Prostate gland (tissue), 2 donors: ENCODE measurements around the gene AOAH. TPM values are rescaled to one million over a fixed set of nuclear protein-coding genes. Genes with fewer than 3 reads are reported as not detected.

Source experiments
- DNase-seq: peaks from one replicate; pipeline ENCODE4 v3.0.0-alpha.2; 2019; ENCODE audit warnings: low spot score
- H3K27ac ChIP-seq, 2 donors: fragments of 200-600 bp; sonication (generic); 2 replicates each; pipeline ENCODE4 v1.5.1; 2017 to 2019
- H3K27me3 ChIP-seq: fragments of 200-600 bp; sonication (generic); replicated peaks from 2 replicates; pipeline ENCODE4 v1.5.1; 2019; ENCODE audit not compliant: insufficient read depth
- H3K36me3 ChIP-seq, 2 donors: fragments of 200-600 bp; sonication (generic); 1 replicate in 1 of 2; 2 replicates in 1 of 2; pipeline versions ENCODE4 v1.5.1 to v1.8.1; 2017 to 2019
- H3K4me1 ChIP-seq: fragments of 200-600 bp; sonication (generic); replicated peaks from 2 replicates; pipeline ENCODE4 v1.5.1; 2019
- H3K4me3 ChIP-seq, 2 donors: fragments of 200-600 bp; sonication (generic); 2 replicates each; pipeline ENCODE4 v1.5.1; 2017 to 2019
- H3K9me3 ChIP-seq: fragments of 200-600 bp; sonication (generic); 2 replicates; pipeline ENCODE4 v1.5.1; 2017
- POLR2A ChIP-seq: fragments of 450-650 bp; IDR thresholded peaks from one replicate; pipeline ENCODE4 v1.6.1; 2016; ENCODE audit warnings: antibody characterized with exemption, mild to moderate bottlenecking
- POLR2AphosphoS5 ChIP-seq: sonication (generic); formaldehyde crosslinking; IDR thresholded peaks from one replicate; pipeline ENCODE4 v1.6.1; 2017; ENCODE audit warnings: antibody characterized with exemption
- WGBS: methylation state at CpG from one replicate; pipeline ENCODE4 v1.1.5; 2018; 5-methylcytosine and 5-hydroxymethylcytosine counted together
- intact Hi-C: fragments of 100-400 bp; cut with DNase I; formaldehyde crosslinking; loops from one replicate; pipeline ENCODE4 v1.14.2; 2022
- total RNA-seq, 2 donors: library from RNA; depleted of rRNA; stranded (reverse); fragments of >200 nt; gene quantifications; one replicate each; pipeline ENCODE4 v1.1.0, GENCODE V29; 2016
- TF ChIP-seq, protein P1 (sequence below), 4 experiments: fragments of 200-600 bp in 2 of 4; fragments of 450-650 bp in 2 of 4; sonication (generic) in 2 of 4; IDR thresholded peaks; 1 replicate in 3 of 4; 2 replicates in 1 of 4; pipeline ENCODE4 v1.5.1; 2016 to 2019; ENCODE audit warnings: antibody characterized with exemption in 4 of 4, mild to moderate bottlenecking in 2 of 4, moderate library complexity in 2 of 4

The AOAH gene
- total RNA-seq, 2 donors from 2014 or later: 4.1 to 4.8 TPM

DNA sequence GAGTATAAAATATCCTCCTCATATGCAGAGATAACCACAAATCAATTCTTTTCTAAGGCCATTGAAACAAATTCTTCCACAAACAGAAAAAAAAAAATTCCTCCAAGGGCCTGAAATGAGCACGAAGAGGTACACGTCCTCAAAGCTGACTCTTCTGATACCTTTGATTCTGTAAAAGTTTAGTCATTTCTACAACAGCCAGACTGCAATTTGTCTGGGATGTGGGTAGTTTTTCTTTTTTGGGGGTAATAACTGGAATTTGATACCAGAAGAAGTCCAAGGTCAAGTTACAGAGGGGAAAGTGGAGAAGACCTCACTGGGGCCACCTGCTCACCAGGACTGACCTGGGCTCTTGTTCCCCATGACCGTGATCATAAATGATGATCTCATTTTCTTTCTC, 121.8 kb downstream of the AOAH start:
- no peaks in the 10 kb centered on the region for H3K27me3 ChIP-seq
- H3K4me1 ChIP-seq: no peaks in the 10 kb centered on the region
- no peak overlapping the region for H3K4me3 ChIP-seq
- no peak overlapping the region for H3K27ac ChIP-seq
- H3K36me3 ChIP-seq: no peaks in the 10 kb centered on the region
- H3K9me3 ChIP-seq: no peaks in the 10 kb centered on the region
- WGBS: 88% methylated on average over 3 of the region's 3 CpGs
- intact Hi-C loops: no loop called here
- TF ChIP-seq, protein P1, sequence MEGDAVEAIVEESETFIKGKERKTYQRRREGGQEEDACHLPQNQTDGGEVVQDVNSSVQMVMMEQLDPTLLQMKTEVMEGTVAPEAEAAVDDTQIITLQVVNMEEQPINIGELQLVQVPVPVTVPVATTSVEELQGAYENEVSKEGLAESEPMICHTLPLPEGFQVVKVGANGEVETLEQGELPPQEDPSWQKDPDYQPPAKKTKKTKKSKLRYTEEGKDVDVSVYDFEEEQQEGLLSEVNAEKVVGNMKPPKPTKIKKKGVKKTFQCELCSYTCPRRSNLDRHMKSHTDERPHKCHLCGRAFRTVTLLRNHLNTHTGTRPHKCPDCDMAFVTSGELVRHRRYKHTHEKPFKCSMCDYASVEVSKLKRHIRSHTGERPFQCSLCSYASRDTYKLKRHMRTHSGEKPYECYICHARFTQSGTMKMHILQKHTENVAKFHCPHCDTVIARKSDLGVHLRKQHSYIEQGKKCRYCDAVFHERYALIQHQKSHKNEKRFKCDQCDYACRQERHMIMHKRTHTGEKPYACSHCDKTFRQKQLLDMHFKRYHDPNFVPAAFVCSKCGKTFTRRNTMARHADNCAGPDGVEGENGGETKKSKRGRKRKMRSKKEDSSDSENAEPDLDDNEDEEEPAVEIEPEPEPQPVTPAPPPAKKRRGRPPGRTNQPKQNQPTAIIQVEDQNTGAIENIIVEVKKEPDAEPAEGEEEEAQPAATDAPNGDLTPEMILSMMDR (IDR thresholded peaks at IDR 0.05): no peak
- TF ChIP-seq POLR2AphosphoS5 (no peak), POLR2A (no peak)
- DNase-seq: no peak

DNA sequence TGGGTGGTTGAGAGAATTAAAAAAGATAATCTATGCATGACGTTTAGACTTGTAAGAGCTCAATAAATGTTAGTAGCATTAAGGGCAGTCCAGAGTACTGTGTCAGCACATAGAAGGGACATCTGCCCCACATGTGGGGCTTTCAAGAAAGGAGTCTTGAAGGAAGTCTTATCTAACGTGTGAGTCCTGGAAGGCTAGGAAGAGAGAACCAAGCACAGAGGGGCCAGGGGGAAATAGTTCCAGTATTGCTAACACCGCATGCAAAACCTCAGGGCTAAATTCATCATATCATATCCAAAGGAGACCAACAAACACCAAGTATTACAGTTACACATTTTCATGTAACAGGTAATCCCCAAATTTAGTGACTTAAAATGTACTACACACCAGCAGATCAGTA, 122.7 kb downstream of the AOAH start:
- no peaks in the 10 kb centered on the region for H3K36me3 ChIP-seq
- intact Hi-C loops: no loop called here
- no peaks in the 10 kb centered on the region for H3K27me3 ChIP-seq
- 70% methylated on average over 3 of the region's 3 CpGs for WGBS
- H3K27ac ChIP-seq: no peak overlapping the region
- no peak overlapping the region for H3K4me3 ChIP-seq
- no peaks in the 10 kb centered on the region for H3K9me3 ChIP-seq
- TF ChIP-seq, protein P1 (IDR thresholded peaks at IDR 0.05): no peak
- TF ChIP-seq POLR2AphosphoS5 (no peak), POLR2A (no peak)
- no peaks in the 10 kb centered on the region for H3K4me1 ChIP-seq
- no peak for DNase-seq

DNA sequence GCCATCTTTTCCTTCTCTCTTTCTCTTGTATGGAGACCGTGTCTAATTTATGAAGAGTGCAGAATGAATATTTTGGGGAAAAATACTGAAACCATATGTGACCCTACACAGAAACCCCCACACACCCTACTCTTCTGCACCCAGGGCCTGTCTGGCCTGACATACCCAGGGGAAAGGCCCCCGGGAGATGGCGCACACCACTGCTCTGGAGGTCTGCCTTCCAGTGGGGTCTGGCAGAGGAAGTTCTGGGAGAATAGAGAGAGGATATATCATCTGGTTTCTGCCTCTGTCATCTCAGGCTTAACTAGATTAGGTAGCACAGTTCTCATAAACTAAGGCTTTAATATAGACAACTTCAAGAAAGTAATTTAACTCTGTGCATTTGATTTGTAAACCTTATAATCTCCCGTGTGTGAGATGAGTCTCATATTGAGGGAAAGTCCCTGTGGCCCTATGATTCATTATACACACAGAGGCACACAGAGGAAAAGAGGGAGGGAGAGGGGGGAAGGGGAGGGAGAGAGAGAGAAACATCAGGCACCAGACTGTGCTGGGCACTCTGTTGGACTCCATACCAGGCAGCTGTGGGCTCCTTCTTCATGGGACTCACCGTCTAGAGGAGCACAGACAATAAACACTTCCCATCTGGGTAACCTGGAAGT, 123.3 kb downstream of the AOAH start:
- no peak overlapping the region for H3K4me3 ChIP-seq
- H3K27me3 ChIP-seq: no peaks in the 10 kb centered on the region
- DNase-seq: no peak
- intact Hi-C loops: no loop called here
- H3K27ac ChIP-seq: no peak overlapping the region
- H3K9me3 ChIP-seq: no peaks in the 10 kb centered on the region
- no peaks in the 10 kb centered on the region for H3K4me1 ChIP-seq
- no peak for TF ChIP-seq POLR2A
- TF ChIP-seq, protein P1 (IDR thresholded peaks at IDR 0.05): no peak
- no peak for TF ChIP-seq POLR2AphosphoS5
- H3K36me3 ChIP-seq: no peaks in the 10 kb centered on the region
- WGBS: 50% methylated on average over 5 of the region's 5 CpGs

DNA sequence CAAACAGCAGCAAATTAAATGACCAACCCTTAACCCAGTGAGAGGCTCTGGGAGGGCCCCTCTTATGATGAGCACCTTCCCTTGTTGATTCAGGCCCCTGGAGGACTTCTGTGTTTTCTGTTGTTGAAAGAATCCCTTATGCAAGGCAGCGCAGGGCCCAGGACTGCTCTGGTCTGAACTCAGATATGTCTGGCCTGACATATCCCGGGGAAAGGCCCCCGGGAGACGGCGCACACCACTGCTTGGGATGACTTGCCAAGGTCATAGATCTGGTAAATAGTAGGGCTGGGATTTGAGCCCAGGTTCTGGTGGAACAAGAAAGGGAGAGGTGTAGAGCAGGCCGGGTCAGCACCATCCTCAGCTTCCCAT, 124.0 kb downstream of the AOAH start:
- Histone ChIP-seq H3K27ac (no peak overlapping the region), H3K27me3 (no peaks in the 10 kb centered on the region), H3K36me3 (no peaks in the 10 kb centered on the region), H3K4me3 (no peak overlapping the region), H3K4me1 (no peaks in the 10 kb centered on the region), H3K9me3 (no peaks in the 10 kb centered on the region)
- 97% methylated on average over 6 of the region's 6 CpGs for WGBS
- DNase-seq: no peak
- intact Hi-C loops: no loop called here
- TF ChIP-seq, protein P1 (IDR thresholded peaks at IDR 0.05): no peak
- no peak for TF ChIP-seq POLR2AphosphoS5

DNA sequence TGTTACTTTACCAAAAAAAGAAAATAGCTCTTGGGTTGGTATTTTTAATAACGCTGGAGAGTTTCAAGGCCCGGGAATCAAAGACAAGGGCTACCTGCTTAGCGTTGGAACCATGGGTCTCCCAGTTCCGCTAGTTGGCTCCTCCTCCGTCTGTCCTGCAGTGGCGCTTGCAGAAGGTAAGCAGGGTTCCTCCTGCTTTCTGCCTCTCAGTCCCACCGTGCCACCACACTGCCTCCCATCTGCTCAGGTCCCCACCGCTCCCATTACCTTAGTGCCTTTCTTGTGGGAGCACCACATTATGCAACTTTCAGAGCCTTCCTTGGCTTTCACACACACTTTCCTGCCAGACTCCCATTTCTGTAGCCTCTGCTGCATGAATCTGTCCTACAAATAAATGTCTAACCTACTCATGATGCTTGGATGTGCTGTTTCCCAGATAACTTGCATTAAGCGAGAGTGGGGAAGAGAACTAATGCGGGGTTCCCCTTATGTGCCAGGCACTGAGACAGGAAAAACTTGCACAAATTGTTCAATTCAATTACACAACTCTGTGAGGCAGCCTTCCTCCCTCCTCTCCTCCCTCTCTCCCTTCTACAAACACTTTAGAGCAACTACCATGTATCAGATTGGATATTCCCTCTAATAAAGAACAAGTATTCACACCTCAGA, 124.5 kb downstream of the AOAH start:
- Histone ChIP-seq H3K27me3 (no peaks in the 10 kb centered on the region), H3K36me3 (no peaks in the 10 kb centered on the region), H3K27ac (no peak overlapping the region), H3K4me1 (no peaks in the 10 kb centered on the region), H3K9me3 (no peaks in the 10 kb centered on the region), H3K4me3 (no peak overlapping the region)
- WGBS: 93% methylated on average over 10 of the region's 10 CpGs
- no peak for TF ChIP-seq POLR2AphosphoS5
- intact Hi-C loops: no loop called here
- no peak for DNase-seq
